CD4-positive, alpha-beta memory T cell (primary cell): ENCODE measurements around the gene DRC1. TPM values are rescaled to one million over a fixed set of nuclear protein-coding genes. Genes with fewer than 3 reads are reported as not detected.

Source experiments
- CTCF ChIA-PET: fragments of 350-600 bp; sonication (Branson Sonifier 250); formaldehyde crosslinking; loops from one replicate; lab custom pipeline; 2021; ENCODE audit warnings: inconsistent platforms; ENCODE audit not compliant: partially characterized antibody; lab: Charles Lee
- POLR2A ChIA-PET: fragments of 350-600 bp; sonication (Branson Sonifier 250); formaldehyde crosslinking; loops from one replicate; lab custom pipeline; 2021; ENCODE audit not compliant: partially characterized antibody; lab: Charles Lee
- DNase-seq, 5 donors: peaks; one replicate each; pipeline versions ENCODE4 v3.0.0 to v3.0.0-alpha.2; 2020 to 2022; ENCODE audit warnings: mixed read lengths in 1 of 5
- H3K27ac ChIP-seq: one replicate; pipeline ENCODE4 v1.7.0; 2013; ENCODE audit warnings: low read depth, low read length
- H3K27me3 ChIP-seq: 2 replicates; pipeline ENCODE4 v1.7.0; 2013; ENCODE audit warnings: mild to moderate bottlenecking, low read length, moderate library complexity; ENCODE audit not compliant: insufficient read depth
- H3K36me3 ChIP-seq: 2 replicates; pipeline ENCODE4 v1.7.0; 2013; ENCODE audit warnings: mild to moderate bottlenecking, low read length, moderate library complexity; ENCODE audit not compliant: insufficient read depth
- H3K4me1 ChIP-seq: 2 replicates; pipeline ENCODE4 v1.7.0; 2013; ENCODE audit warnings: mild to moderate bottlenecking, low read length, moderate library complexity; ENCODE audit not compliant: insufficient read depth
- H3K4me3 ChIP-seq, 2 donors: one replicate each; pipeline ENCODE4 v1.7.0; 2013; ENCODE audit warnings: low read length in 2 of 2, mild to moderate bottlenecking in 1 of 2
- H3K9me3 ChIP-seq, 2 donors: one replicate each; pipeline ENCODE4 v1.7.0; 2013; ENCODE audit warnings: low read length in 2 of 2, control low read depth in 1 of 2; ENCODE audit not compliant: control insufficient read depth in 1 of 2
- H3K27ac Mint-ChIP-seq, 7 donors: one replicate each; pipeline ENCODE4 v1.8.0; 2020 to 2021; ENCODE audit warnings: mixed read lengths in 7 of 7, mild to moderate bottlenecking in 6 of 7, inconsistent platforms in 3 of 7, moderate library complexity in 3 of 7
- H3K27me3 Mint-ChIP-seq, 2 donors: one replicate each; pipeline ENCODE4 v1.8.0; 2020 to 2021; ENCODE audit warnings: mixed read lengths in 2 of 2
- H3K36me3 Mint-ChIP-seq, 2 donors: one replicate each; pipeline ENCODE4 v1.8.0; 2020 to 2021; ENCODE audit warnings: mixed read lengths in 2 of 2, inconsistent platforms in 1 of 2, mild to moderate bottlenecking in 1 of 2
- H3K4me1 Mint-ChIP-seq, 4 donors: one replicate each; pipeline ENCODE4 v1.8.0; 2020 to 2021; ENCODE audit warnings: mixed read lengths in 4 of 4, mild to moderate bottlenecking in 1 of 4
- H3K4me3 Mint-ChIP-seq, 8 donors: one replicate each; pipeline ENCODE4 v1.8.0; 2020 to 2021; ENCODE audit warnings: mixed read lengths in 8 of 8, mild to moderate bottlenecking in 7 of 8, moderate library complexity in 6 of 8, inconsistent platforms in 3 of 8
- H3K9me3 Mint-ChIP-seq, 8 donors: one replicate each; pipeline ENCODE4 v1.8.0; 2020 to 2021; ENCODE audit warnings: mixed read lengths in 8 of 8, mild to moderate bottlenecking in 5 of 8, inconsistent platforms in 3 of 8, moderate library complexity in 1 of 8
- intact Hi-C: fragments of 100-400 bp; cut with micrococcal nuclease; formaldehyde crosslinking; loops from one replicate; pipeline ENCODE4 v1.15.1; 2023
- polyA plus RNA-seq, 2 donors: library from polyadenylated mRNA; unstranded; fragments of 300-500 nt; fragmentation: Illumina TruSeq; gene quantifications; one replicate each; pipeline ENCODE4 v1.2.3, GENCODE V29; 2021
- total RNA-seq, 2 experiments: library from RNA; stranded (reverse); gene quantifications; one replicate each; pipeline ENCODE4 v1.2.3, GENCODE V29; 2021

The DRC1 gene
- total and polyA plus RNA-seq, 4 experiments from 2014 or later, result not detected

DNA sequence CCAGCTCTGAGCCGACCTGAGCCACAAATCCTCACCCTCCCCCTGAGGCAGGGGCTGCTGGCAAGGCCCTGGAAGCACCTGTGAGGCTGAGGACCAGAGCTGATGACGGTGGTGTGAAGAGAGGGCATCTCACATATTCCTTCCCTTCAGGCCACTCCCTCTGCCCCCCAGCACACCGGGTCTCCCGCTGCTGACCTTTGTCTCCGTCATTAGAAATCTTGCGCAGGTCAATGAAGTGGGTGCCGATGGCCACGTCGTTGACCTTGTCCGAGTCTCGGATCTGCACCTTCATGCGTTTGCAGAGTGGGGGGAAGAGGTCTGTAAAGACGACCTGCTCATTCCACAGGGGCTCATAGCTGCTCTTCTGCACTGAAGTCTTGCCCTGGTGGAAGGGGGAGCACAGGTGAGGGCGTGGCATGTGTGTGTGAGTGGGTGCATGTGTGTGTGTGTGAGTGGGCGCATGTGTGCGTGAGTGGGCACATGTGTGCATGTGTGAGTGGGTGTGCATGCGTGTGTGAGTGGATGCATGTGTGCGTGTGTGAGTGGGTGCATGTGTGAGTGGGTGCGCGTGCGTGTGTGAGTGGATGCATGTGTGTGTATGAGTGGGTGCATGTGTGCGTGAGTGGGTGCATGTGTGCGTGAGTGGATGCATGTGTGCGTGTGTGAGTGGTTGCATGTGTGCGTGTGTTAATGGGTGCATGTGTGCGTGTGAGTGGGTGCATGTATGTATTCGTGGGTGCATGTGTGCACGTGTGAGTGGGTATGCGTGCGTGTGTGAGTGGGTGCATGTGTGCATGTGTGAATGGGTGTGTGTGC, 80.7 kb downstream of the DRC1 start:
- Histone ChIP-seq H3K27me3 (no peaks in the 10 kb centered on the region), H3K4me3 (no peak overlapping the region), H3K4me1 (no peaks in the 10 kb centered on the region), H3K36me3 (no peaks in the 10 kb centered on the region), H3K27ac (no peak overlapping the region), H3K9me3 (no peaks in the 10 kb centered on the region)
- no peaks in the 10 kb centered on the region for H3K36me3 Mint-ChIP-seq
- CTCF ChIA-PET, result no interaction called here
- POLR2A ChIA-PET, result no interaction called here
- H3K4me1 Mint-ChIP-seq, result peaks cover 3 to 5% (median 4%) of the 10 kb centered on the region in 4 donors
- intact Hi-C loops, result no loop called here
- H3K27me3 Mint-ChIP-seq, result peaks cover 0 to 5% of the 10 kb centered on the region in 2 donors
- no peak overlapping the region for H3K27ac Mint-ChIP-seq
- no peak overlapping the region for H3K4me3 Mint-ChIP-seq
- no peaks in the 10 kb centered on the region for H3K9me3 Mint-ChIP-seq
- no peak for DNase-seq

DNA sequence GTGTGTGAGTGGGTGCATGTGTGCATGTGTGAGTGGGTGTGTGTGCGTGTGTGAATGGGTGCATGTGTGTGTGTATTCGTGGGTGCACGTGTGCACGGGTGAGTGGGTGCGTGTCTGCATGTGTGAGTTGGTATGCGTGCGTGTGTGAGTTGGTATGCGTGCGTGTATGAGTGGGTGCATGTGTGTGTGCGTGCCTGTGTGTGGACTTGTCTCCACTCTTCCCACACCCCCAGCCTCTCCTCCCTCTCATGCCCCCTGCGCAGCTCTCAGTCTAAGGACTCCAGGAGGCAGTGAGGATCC, 81.3 kb downstream of the DRC1 start:
- Mint-ChIP-seq H3K36me3 (no peaks in the 10 kb centered on the region), H3K27ac (no peak overlapping the region)
- POLR2A ChIA-PET, result no interaction called here

DNA sequence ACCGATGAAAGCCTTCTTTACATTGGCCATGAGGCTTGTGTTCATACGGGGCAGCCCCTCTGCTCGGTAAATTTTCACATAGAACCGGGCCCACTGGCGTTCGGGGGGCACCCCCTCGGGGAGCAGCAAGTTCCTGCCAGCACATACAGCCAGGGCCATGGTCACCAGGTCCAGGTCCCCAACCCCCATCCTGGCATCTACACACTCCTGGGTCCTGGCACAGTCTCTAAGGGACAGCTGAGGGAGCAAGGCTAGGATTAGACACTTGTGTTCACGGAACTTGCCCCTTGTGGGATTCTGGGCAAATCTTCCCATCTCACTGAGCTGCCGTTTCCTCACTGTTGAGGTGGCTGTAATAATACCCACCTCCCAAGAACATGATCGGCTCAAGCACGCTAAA, 81.8 kb downstream of the DRC1 start:
- POLR2A ChIA-PET, result no interaction called here
- intact Hi-C loops, result no loop called here
- no peaks in the 10 kb centered on the region for H3K9me3 ChIP-seq
- peaks cover 2 to 5% of the 10 kb centered on the region in 2 donors for H3K27me3 Mint-ChIP-seq
- H3K4me3 Mint-ChIP-seq, result no peak overlapping the region
- no peaks in the 10 kb centered on the region for H3K4me1 ChIP-seq
- CTCF ChIA-PET, result no interaction called here
- no peaks in the 10 kb centered on the region for H3K9me3 Mint-ChIP-seq
- peak in 1 of 5 donors; percentile 13 for DNase-seq
- no peaks in the 10 kb centered on the region for H3K36me3 Mint-ChIP-seq
- no peaks in the 10 kb centered on the region for H3K36me3 ChIP-seq
- no peak overlapping the region for H3K4me3 ChIP-seq
- H3K27ac ChIP-seq, result no peak overlapping the region
- no peak overlapping the region for H3K27ac Mint-ChIP-seq
- no peaks in the 10 kb centered on the region for H3K27me3 ChIP-seq
- H3K4me1 Mint-ChIP-seq, result no peaks in the 10 kb centered on the region

More for the DNA sequence above, 81.3 kb downstream of the DRC1 start:
- intact Hi-C loops, result no loop called here
- no peaks in the 10 kb centered on the region for H3K4me1 Mint-ChIP-seq
- no peak for DNase-seq
- no peaks in the 10 kb centered on the region for H3K36me3 ChIP-seq
- H3K4me1 ChIP-seq, result no peaks in the 10 kb centered on the region
- no peak overlapping the region for H3K4me3 ChIP-seq
- H3K9me3 ChIP-seq, result no peaks in the 10 kb centered on the region
- H3K9me3 Mint-ChIP-seq, result no peaks in the 10 kb centered on the region
- CTCF ChIA-PET, result no interaction called here
- H3K4me3 Mint-ChIP-seq, result no peak overlapping the region
- H3K27me3 ChIP-seq, result no peaks in the 10 kb centered on the region
- H3K27me3 Mint-ChIP-seq, result peaks cover 1 to 5% of the 10 kb centered on the region in 2 donors
- H3K27ac ChIP-seq, result no peak overlapping the region

DNA sequence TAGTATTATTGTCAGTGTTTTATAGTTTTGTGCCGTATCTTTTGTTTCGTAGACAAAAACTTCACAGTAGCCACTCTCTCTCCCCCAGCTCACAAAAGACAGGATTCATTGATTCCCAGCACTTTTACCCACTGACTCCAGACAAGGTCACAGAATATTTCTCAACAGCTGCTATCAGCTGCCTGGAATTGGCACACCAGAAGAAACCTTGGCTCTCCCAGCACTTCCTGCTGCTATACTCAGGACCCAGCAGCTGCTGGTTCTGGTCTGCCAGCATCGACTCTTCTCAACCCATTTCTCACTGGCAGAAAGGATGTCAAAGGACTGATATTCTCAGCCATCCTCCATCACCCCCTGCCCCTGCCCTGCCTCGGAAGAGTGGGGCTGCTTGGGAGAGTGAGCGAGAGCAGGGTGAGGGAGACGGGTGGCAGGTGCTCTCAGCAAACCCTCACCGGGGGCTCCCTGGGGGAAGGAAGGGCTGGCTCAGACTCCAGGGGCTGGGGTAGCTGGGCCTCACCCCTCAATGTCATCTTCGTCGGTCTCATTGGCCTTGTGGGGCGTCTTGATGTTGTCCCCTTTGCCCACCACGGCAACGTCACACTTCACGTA, 82.3 kb downstream of the DRC1 start:
- Histone ChIP-seq H3K9me3 (no peaks in the 10 kb centered on the region), H3K27ac (no peak overlapping the region), H3K4me3 (no peak overlapping the region), H3K4me1 (no peaks in the 10 kb centered on the region), H3K36me3 (no peaks in the 10 kb centered on the region), H3K27me3 (no peaks in the 10 kb centered on the region)
- no peak overlapping the region for H3K27ac Mint-ChIP-seq
- H3K36me3 Mint-ChIP-seq, result no peaks in the 10 kb centered on the region
- no peak overlapping the region for H3K4me3 Mint-ChIP-seq
- H3K4me1 Mint-ChIP-seq, result no peaks in the 10 kb centered on the region
- ChIA-PET POLR2A (no interaction called here), CTCF (no interaction called here)
- no peaks in the 10 kb centered on the region for H3K9me3 Mint-ChIP-seq
- H3K27me3 Mint-ChIP-seq, result peaks cover 2 to 5% of the 10 kb centered on the region in 2 donors
- intact Hi-C loops, result no loop called here
- no peak for DNase-seq

DNA sequence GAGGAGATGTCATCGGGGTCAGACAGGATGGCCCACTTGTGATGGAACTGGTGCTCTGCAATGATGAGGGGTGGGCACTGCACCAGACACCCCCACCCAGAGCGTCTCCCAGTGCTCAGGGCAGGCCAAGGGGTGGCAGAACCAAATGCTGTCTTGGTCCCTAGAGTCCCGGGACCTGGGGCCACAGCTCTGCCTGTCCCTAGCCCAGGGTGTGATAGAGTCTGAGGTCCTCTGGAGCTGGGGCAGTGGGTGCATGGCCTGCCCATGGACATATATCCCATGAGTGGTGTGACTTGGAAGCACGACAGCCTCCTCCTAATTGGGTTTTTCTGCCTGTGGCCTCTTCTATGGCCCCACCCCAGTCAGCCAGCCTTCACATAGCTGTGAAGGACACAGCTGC, 82.9 kb downstream of the DRC1 start:
- H3K36me3 ChIP-seq, result no peaks in the 10 kb centered on the region
- H3K9me3 Mint-ChIP-seq, result no peaks in the 10 kb centered on the region

DNA sequence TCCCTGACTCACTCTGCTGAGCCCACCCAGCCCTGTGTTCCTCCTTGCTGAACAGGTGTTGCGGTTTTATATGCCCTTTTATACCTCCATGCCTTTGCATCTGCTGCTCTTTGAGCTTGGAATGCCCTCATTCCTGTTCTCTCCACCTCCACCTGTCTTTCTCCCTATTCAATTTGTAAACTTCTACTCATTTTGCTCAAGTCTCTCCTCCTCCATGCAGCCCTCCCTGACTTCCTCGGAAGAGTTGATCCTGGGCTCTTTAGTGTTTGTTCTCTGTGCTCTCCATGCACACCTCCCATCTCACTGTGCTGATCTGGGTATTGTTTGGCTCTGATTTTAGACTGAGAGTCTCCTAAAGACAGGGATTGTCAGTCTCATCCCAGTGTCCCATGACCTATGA, 83.4 kb downstream of the DRC1 start:
- H3K4me3 ChIP-seq, result no peak overlapping the region
- no peaks in the 10 kb centered on the region for H3K36me3 ChIP-seq
- H3K4me3 Mint-ChIP-seq, result no peak overlapping the region
- H3K27ac Mint-ChIP-seq, result no peak overlapping the region
- CTCF ChIA-PET, result no interaction called here
- POLR2A ChIA-PET, result no interaction called here
- no peaks in the 10 kb centered on the region for H3K27me3 ChIP-seq
- H3K36me3 Mint-ChIP-seq, result no peaks in the 10 kb centered on the region
- H3K27me3 Mint-ChIP-seq, result peaks cover 2 to 5% of the 10 kb centered on the region in 2 donors
- H3K27ac ChIP-seq, result no peak overlapping the region
- intact Hi-C loops, result no loop called here
- no peaks in the 10 kb centered on the region for H3K4me1 Mint-ChIP-seq
- H3K9me3 ChIP-seq, result no peaks in the 10 kb centered on the region
- no peaks in the 10 kb centered on the region for H3K9me3 Mint-ChIP-seq
- DNase-seq, result no peak
- H3K4me1 ChIP-seq, result no peaks in the 10 kb centered on the region

More for the DNA sequence above, 82.9 kb downstream of the DRC1 start:
- Mint-ChIP-seq H3K27me3 (peaks cover 2 to 5% of the 10 kb centered on the region in 2 donors), H3K27ac (no peak overlapping the region), H3K4me1 (no peaks in the 10 kb centered on the region), H3K36me3 (no peaks in the 10 kb centered on the region), H3K4me3 (no peak overlapping the region)
- H3K27ac ChIP-seq, result no peak overlapping the region
- no peak overlapping the region for H3K4me3 ChIP-seq
- POLR2A ChIA-PET, result no interaction called here
- intact Hi-C loops, result no loop called here
- CTCF ChIA-PET, result no interaction called here
- no peaks in the 10 kb centered on the region for H3K4me1 ChIP-seq
- H3K27me3 ChIP-seq, result no peaks in the 10 kb centered on the region
- no peak for DNase-seq
- H3K9me3 ChIP-seq, result no peaks in the 10 kb centered on the region

DNA sequence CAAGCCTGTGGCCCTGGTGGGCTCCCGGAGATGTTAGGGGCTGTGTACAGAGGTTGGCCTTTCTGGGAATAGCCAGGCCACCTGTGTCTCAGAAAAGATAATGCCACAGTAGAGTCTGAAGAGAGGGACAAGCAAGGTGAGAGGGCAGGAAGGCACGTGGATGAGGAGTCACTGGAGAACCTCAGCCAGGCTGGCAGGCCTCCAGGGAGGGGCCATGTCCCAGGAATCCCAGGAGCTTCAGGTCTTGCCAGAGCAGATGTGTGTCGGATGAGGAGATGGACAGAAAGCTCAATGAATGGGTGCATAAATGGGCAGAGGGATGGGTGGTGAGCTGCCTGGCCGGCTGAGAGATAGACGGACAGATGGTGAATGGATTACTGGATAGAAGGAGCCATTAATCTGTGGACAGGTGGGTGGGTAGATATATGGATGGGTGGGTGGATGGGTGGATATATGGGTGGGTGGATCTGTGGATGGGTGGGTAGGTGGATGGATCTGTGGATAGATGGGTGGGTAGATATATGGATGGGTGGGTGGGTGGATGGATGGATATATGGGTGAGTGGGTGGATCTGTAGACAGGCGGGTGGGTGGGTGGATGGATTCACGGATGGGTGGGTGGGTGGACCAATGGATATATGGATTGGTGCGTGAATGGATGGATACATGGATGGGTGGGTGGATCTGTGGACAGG, 84.2 kb downstream of the DRC1 start:
- no peaks in the 10 kb centered on the region for H3K4me1 Mint-ChIP-seq
- intact Hi-C loops, result no loop called here
- POLR2A ChIA-PET, result no interaction called here

More for the DNA sequence above, 84.2 kb downstream of the DRC1 start:
- H3K4me3 ChIP-seq, result no peak overlapping the region
- H3K36me3 Mint-ChIP-seq, result no peaks in the 10 kb centered on the region
- H3K4me3 Mint-ChIP-seq, result no peak overlapping the region
- CTCF ChIA-PET, result no interaction called here
- no peak overlapping the region for H3K27ac ChIP-seq
- no peak overlapping the region for H3K27ac Mint-ChIP-seq
- no peak for DNase-seq
- peaks cover 2 to 5% of the 10 kb centered on the region in 2 donors for H3K27me3 Mint-ChIP-seq
- H3K9me3 ChIP-seq, result no peaks in the 10 kb centered on the region
- no peaks in the 10 kb centered on the region for H3K4me1 ChIP-seq
- H3K9me3 Mint-ChIP-seq, result no peaks in the 10 kb centered on the region
- H3K36me3 ChIP-seq, result no peaks in the 10 kb centered on the region
- no peaks in the 10 kb centered on the region for H3K27me3 ChIP-seq
